Measurements from ENCODE around the gene TSPOAP1. TPM values are rescaled to one million over a fixed set of nuclear protein-coding genes. Genes with fewer than 3 reads are reported as not detected.

Gene TSPOAP1
- total and polyA plus RNA-seq, 4 experiments from 2014 or later = 0.80 to 19.1 (median 15.8) TPM; not detected in 1

GRCh38 chr17:58360296-58361063, 31.9 kb upstream of the TSPOAP1 start:
- ChIA-PET CTCF (ENCODE audit: partially characterized antibody) (interaction anchor here (0.9 to 2.1 kb wide), 4 partner anchors 16 to 56 kb away, joined by 3 to 9 read pairs (median 6); no protein-coding TSS in a partner anchor), POLR2A (ENCODE audit: partially characterized antibody) (interaction anchor here (1.0 to 2.8 kb wide), 3 partner anchors 16 to 34 kb away, joined by 3 to 13 read pairs (median 3); no protein-coding TSS in a partner anchor)
- Mint-ChIP-seq H3K27ac (peak overlapping the region in 1 of 7 donors; percentile 45), H3K4me3 (no peak overlapping the region), H3K27me3 (peaks cover 0 to 1% of the 10 kb centered on the region in 2 donors), H3K4me1 (peaks cover 0 to 7% (median 5%) of the 10 kb centered on the region in 4 donors), H3K9me3 (no peaks in the 10 kb centered on the region), H3K36me3 (peaks cover 7 to 9% of the 10 kb centered on the region in 2 donors)
- H3K4me1 ChIP-seq (ENCODE audit: insufficient read depth, low read length) = no peaks in the 10 kb centered on the region
- no peaks in the 10 kb centered on the region for H3K27me3 ChIP-seq (ENCODE audit: insufficient read depth, low read length)
- no peak for DNase-seq
- H3K4me3 ChIP-seq (ENCODE audit: low read length in 2 of 2) = no peak overlapping the region
- no peaks in the 10 kb centered on the region for H3K36me3 ChIP-seq (ENCODE audit: insufficient read depth, low read length)
- H3K27ac ChIP-seq (ENCODE audit: low read depth, low read length) = no peak overlapping the region
- intact Hi-C loops (cut with micrococcal nuclease) = no loop called here
- no peaks in the 10 kb centered on the region for H3K9me3 ChIP-seq (ENCODE audit: control insufficient read depth in 1 of 2, low read length in 2 of 2)

GRCh38 chr17:58358408-58359172, 30.0 kb upstream of the TSPOAP1 start:
- CTCF ChIA-PET (ENCODE audit: partially characterized antibody) = interaction anchor here (1.7 kb wide), 1 partner anchor 41 kb away, joined by 9 read pairs; no protein-coding TSS in a partner anchor
- no peaks in the 10 kb centered on the region for H3K36me3 ChIP-seq (ENCODE audit: insufficient read depth, low read length)
- peaks cover 4 to 13% (median 11%) of the 10 kb centered on the region in 4 donors for H3K4me1 Mint-ChIP-seq
- H3K27me3 Mint-ChIP-seq = no peaks in the 10 kb centered on the region
- peaks cover 9% of the 10 kb centered on the region for H3K4me1 ChIP-seq (ENCODE audit: insufficient read depth, low read length)
- no peaks in the 10 kb centered on the region for H3K27me3 ChIP-seq (ENCODE audit: insufficient read depth, low read length)
- POLR2A ChIA-PET (ENCODE audit: partially characterized antibody) = interaction anchor here (0.9 to 2.8 kb wide), 2 partner anchors 32 to 41 kb away, joined by 3 to 13 read pairs; no protein-coding TSS in a partner anchor
- no peak overlapping the region for H3K4me3 Mint-ChIP-seq
- intact Hi-C loops (cut with micrococcal nuclease) = no loop called here
- H3K36me3 Mint-ChIP-seq = peaks cover 5 to 10% of the 10 kb centered on the region in 2 donors
- no peak overlapping the region for H3K27ac ChIP-seq (ENCODE audit: low read depth, low read length)
- H3K4me3 ChIP-seq (ENCODE audit: low read length in 2 of 2) = no peak overlapping the region
- H3K9me3 ChIP-seq (ENCODE audit: control insufficient read depth in 1 of 2, low read length in 2 of 2) = no peaks in the 10 kb centered on the region
- no peak for DNase-seq
- H3K27ac Mint-ChIP-seq = no peak overlapping the region
- no peaks in the 10 kb centered on the region for H3K9me3 Mint-ChIP-seq

- no peaks in the 10 kb centered on the region for H3K9me3 ChIP-seq (ENCODE audit: control insufficient read depth in 1 of 2, low read length in 2 of 2)
- Mint-ChIP-seq H3K4me3 (no peak overlapping the region), H3K27ac (peak overlapping the region in 2 of 7 donors; percentile 32 to 59), H3K4me1 (peaks cover 11 to 23% (median 20%) of the 10 kb centered on the region in 4 donors), H3K27me3 (no peaks in the 10 kb centered on the region), H3K36me3 (peaks cover 0 to 10% of the 10 kb centered on the region in 2 donors), H3K9me3 (no peaks in the 10 kb centered on the region)
- ChIA-PET CTCF (ENCODE audit: partially characterized antibody) (interaction anchor here (1.6 to 2.8 kb wide), 3 partner anchors 40 to 60 kb away, joined by 6 to 15 read pairs (median 14); partner anchors contain the start of gene RNF43), POLR2A (ENCODE audit: partially characterized antibody) (interaction anchor here (0.8 to 27.8 kb wide), 4 partner anchors 29 to 60 kb away, joined by 3 to 3924 read pairs (median 8); partner anchors contain the start of genes RNF43 and TSPOAP1)
- no peak for DNase-seq
- H3K4me1 ChIP-seq (ENCODE audit: insufficient read depth, low read length) = peaks cover 18% of the 10 kb centered on the region
- H3K4me3 ChIP-seq (ENCODE audit: low read length in 2 of 2) = no peak overlapping the region
- no peak overlapping the region for H3K27ac ChIP-seq (ENCODE audit: low read depth, low read length)
- no peaks in the 10 kb centered on the region for H3K27me3 ChIP-seq (ENCODE audit: insufficient read depth, low read length)
- intact Hi-C loops (cut with micrococcal nuclease) = no loop called here
- no peaks in the 10 kb centered on the region for H3K36me3 ChIP-seq (ENCODE audit: insufficient read depth, low read length)
Observed at GRCh38 chr17:58357312-58358297, 29.0 kb upstream of the TSPOAP1 start.

- H3K9me3 Mint-ChIP-seq = no peaks in the 10 kb centered on the region
- Histone ChIP-seq H3K27me3 (ENCODE audit: insufficient read depth, low read length) (no peaks in the 10 kb centered on the region), H3K4me1 (ENCODE audit: insufficient read depth, low read length) (peaks cover 25% of the 10 kb centered on the region), H3K4me3 (ENCODE audit: low read length in 2 of 2) (no peak overlapping the region), H3K9me3 (ENCODE audit: control insufficient read depth in 1 of 2, low read length in 2 of 2) (no peaks in the 10 kb centered on the region), H3K27ac (ENCODE audit: low read depth, low read length) (no peak overlapping the region), H3K36me3 (ENCODE audit: insufficient read depth, low read length) (no peaks in the 10 kb centered on the region)
- no peak for DNase-seq
- H3K27me3 Mint-ChIP-seq = no peaks in the 10 kb centered on the region
- peaks cover 18 to 34% (median 29%) of the 10 kb centered on the region in 4 donors for H3K4me1 Mint-ChIP-seq
- H3K4me3 Mint-ChIP-seq = no peak overlapping the region
- peak overlapping the region in 2 of 7 donors; percentile 8 to 10 for H3K27ac Mint-ChIP-seq
- POLR2A ChIA-PET (ENCODE audit: partially characterized antibody) = interaction anchor here (1.1 to 27.8 kb wide), 3 partner anchors 8 to 57 kb away, joined by 4 to 3924 read pairs (median 24); partner anchors contain the start of gene TSPOAP1
- intact Hi-C loops (cut with micrococcal nuclease) = no loop called here
- CTCF ChIA-PET (ENCODE audit: partially characterized antibody) = interaction anchor here (0.7 to 2.8 kb wide), 5 partner anchors 12 to 132 kb away, joined by 4 to 15 read pairs (median 9); partner anchors contain the start of genes HSF5 and RNF43
- peaks cover 8 to 17% of the 10 kb centered on the region in 2 donors for H3K36me3 Mint-ChIP-seq
Observed at GRCh38 chr17:58356231-58356630, 27.6 kb upstream of the TSPOAP1 start.

- Histone ChIP-seq H3K4me3 (ENCODE audit: low read length in 2 of 2) (no peak overlapping the region), H3K27ac (ENCODE audit: low read depth, low read length) (no peak overlapping the region), H3K27me3 (ENCODE audit: insufficient read depth, low read length) (no peaks in the 10 kb centered on the region), H3K36me3 (ENCODE audit: insufficient read depth, low read length) (peaks cover 3% of the 10 kb centered on the region), H3K9me3 (ENCODE audit: control insufficient read depth in 1 of 2, low read length in 2 of 2) (no peaks in the 10 kb centered on the region), H3K4me1 (ENCODE audit: insufficient read depth, low read length) (peaks cover 35% of the 10 kb centered on the region)
- no peak for DNase-seq
- H3K9me3 Mint-ChIP-seq = no peaks in the 10 kb centered on the region
- ChIA-PET CTCF (ENCODE audit: partially characterized antibody) (interaction anchor here (1.1 to 6.1 kb wide), 8 partner anchors 10 to 133 kb away, joined by 3 to 102 read pairs (median 8); partner anchors contain the start of genes HSF5 and RNF43), POLR2A (ENCODE audit: partially characterized antibody) (interaction anchor here (1.2 to 27.8 kb wide), 5 partner anchors 9 to 63 kb away, joined by 3 to 3924 read pairs (median 24); partner anchors contain the start of genes RNF43 and TSPOAP1)
- no peaks in the 10 kb centered on the region for H3K27me3 Mint-ChIP-seq
- no peak overlapping the region for H3K4me3 Mint-ChIP-seq
- intact Hi-C loops (cut with micrococcal nuclease) = loop anchor here (5.0 kb wide), 1 partner anchor 1267 kb away; the partner anchor contains the start of gene AKAP1
- peaks cover 22 to 43% (median 34%) of the 10 kb centered on the region in 4 donors for H3K4me1 Mint-ChIP-seq
- peaks cover 10 to 23% of the 10 kb centered on the region in 2 donors for H3K36me3 Mint-ChIP-seq
- peak overlapping the region in 4 of 7 donors; percentile 29 to 98 (median 60) for H3K27ac Mint-ChIP-seq
Observed at GRCh38 chr17:58354541-58355216, 26.1 kb upstream of the TSPOAP1 start.
